ENCODE measurements around the gene PRCC.

DNA sequence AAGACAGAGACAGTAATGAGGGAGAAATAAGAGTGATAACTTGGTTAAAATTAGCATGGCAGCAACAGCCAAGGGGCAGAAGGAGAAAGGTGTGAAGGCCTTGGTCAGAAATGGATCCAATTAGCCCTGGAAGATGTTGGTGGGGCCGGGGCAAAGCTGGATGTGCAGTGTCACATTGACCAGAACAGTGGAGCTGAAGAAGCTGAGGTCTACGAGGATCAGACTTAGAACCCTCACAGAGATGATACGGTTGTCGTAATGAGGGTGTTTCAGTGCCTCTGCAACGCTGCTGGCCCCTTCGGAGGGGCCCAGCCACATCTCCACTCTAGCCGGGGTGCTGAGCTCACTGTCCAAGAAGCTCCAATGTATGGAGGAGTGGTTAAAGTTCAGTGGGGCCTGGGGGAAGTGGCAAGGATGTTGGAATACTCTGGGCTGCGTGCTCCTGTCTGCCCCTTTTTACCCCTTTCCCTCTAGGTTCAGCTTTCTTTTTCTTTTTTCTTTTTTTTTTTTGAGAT, 35.1 kb downstream of the PRCC start:
- TF ChIP-seq, protein P1, sequence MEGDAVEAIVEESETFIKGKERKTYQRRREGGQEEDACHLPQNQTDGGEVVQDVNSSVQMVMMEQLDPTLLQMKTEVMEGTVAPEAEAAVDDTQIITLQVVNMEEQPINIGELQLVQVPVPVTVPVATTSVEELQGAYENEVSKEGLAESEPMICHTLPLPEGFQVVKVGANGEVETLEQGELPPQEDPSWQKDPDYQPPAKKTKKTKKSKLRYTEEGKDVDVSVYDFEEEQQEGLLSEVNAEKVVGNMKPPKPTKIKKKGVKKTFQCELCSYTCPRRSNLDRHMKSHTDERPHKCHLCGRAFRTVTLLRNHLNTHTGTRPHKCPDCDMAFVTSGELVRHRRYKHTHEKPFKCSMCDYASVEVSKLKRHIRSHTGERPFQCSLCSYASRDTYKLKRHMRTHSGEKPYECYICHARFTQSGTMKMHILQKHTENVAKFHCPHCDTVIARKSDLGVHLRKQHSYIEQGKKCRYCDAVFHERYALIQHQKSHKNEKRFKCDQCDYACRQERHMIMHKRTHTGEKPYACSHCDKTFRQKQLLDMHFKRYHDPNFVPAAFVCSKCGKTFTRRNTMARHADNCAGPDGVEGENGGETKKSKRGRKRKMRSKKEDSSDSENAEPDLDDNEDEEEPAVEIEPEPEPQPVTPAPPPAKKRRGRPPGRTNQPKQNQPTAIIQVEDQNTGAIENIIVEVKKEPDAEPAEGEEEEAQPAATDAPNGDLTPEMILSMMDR (conservative IDR thresholded peaks at IDR 0.05; ENCODE audit: low read depth, low read length): no peak
- no peak for TF ChIP-seq SMC3 (IDR thresholded peaks at IDR 0.05; ENCODE audit: low read depth, low read length)
- no peak for TF ChIP-seq CEBPB (IDR thresholded peaks at IDR 0.05; ENCODE audit: low read depth, low read length)
- TF ChIP-seq, protein P2, sequence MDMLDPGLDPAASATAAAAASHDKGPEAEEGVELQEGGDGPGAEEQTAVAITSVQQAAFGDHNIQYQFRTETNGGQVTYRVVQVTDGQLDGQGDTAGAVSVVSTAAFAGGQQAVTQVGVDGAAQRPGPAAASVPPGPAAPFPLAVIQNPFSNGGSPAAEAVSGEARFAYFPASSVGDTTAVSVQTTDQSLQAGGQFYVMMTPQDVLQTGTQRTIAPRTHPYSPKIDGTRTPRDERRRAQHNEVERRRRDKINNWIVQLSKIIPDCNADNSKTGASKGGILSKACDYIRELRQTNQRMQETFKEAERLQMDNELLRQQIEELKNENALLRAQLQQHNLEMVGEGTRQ (IDR thresholded peaks at IDR 0.05; ENCODE audit: low read depth, low read length): no peak
- no peak for TF ChIP-seq POLR2A (IDR thresholded peaks at IDR 0.05; ENCODE audit: low read depth, low read length)
- no peak for TF ChIP-seq FOS (IDR thresholded peaks at IDR 0.05; ENCODE audit: low read depth, low read length)
- no peak for TF ChIP-seq BHLHE40 (IDR thresholded peaks at IDR 0.05; ENCODE audit: low read depth, low read length)
- TF ChIP-seq RCOR1 (IDR thresholded peaks at IDR 0.05; ENCODE audit: insufficient replicate concordance, low read length): no peak

All from IMR-90 (cell line).